GM18517 (cell line): Measurements from ENCODE around the gene EIPR1.

Source experiments
- ATAC-seq: cut with Tn5 transposase; IDR thresholded peaks from one replicate; pipeline ENCODE4 v1.9.1; 2021; ENCODE audit warnings: mild to moderate bottlenecking, moderate library complexity; ENCODE audit not compliant: unreplicated experiment

The EIPR1 gene

DNA sequence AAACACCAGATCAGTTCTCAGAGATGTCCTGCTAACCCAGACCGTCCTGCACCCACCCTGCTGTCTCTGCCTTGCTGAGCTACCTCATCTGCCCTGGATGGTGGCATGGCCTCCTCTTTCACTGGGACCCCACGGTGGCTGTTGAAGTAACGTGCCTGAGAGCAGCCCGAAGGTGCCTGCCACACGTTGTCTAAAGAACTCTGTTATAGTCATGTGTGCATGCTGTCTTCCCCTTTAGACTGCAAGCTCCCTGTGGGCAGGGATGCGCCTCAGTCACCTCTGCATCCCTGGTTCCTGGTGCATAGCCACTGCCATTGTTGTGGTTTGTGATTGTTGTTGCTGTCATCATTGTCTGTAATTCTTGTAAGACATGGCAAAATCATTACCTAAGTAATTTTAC, 235.9 kb downstream of the EIPR1 start:
- no peak for ATAC-seq

GRCh38 chr2:3139906-3140305, 237.7 kb downstream of the EIPR1 start:
- ATAC-seq = no peak
